ENCODE results near the gene TRUB2.
A peak's percentile ranks its signal among the peaks of the same experiment; 100 is the strongest.
"Not testable (repeated sequence)": the region's sequence is repeated elsewhere in the genome, so short reads cannot be mapped to it uniquely, and the experiment has no call there.

Gene TRUB2

GRCh38 chr9:128297221-128297773 is 24.9 kb downstream of the TRUB2 start:
- DNase-seq, result no peak

GRCh38 chr9:128296340-128297220 is 25.7 kb downstream of the TRUB2 start:
- no peak for DNase-seq

- no peak for DNase-seq
These were observed 28.1 kb downstream of the TRUB2 start for GRCh38 chr9:128294142-128294541.

- no peak for DNase-seq
These were observed 29.2 kb downstream of the TRUB2 start for GRCh38 chr9:128293091-128293490.

- no peak for DNase-seq
These were observed 30.2 kb downstream of the TRUB2 start for GRCh38 chr9:128292009-128292408.

- DNase-seq, result no peak
These were observed 33.8 kb downstream of the TRUB2 start for GRCh38 chr9:128288273-128289004.

- no peak for DNase-seq
These were observed 35.8 kb downstream of the TRUB2 start for GRCh38 chr9:128286440-128286839.

GRCh38 chr9:128285033-128285784 is 37.0 kb downstream of the TRUB2 start:
- DNase-seq, result peak; percentile 31 to 75

GRCh38 chr9:128282500-128282899 is 39.7 kb downstream of the TRUB2 start:
- no peak for DNase-seq

GRCh38 chr9:128280084-128280622 is 42.1 kb downstream of the TRUB2 start:
- no peak for DNase-seq

- DNase-seq, result not testable (repeated sequence)
These were observed 42.9 kb downstream of the TRUB2 start for GRCh38 chr9:128279088-128280073.

- peak in 1 of 2 experiments; percentile 27 for DNase-seq
These were observed 45.5 kb downstream of the TRUB2 start for GRCh38 chr9:128276574-128277270.

- DNase-seq, result peak; percentile 89 to 98
These were observed 46.2 kb downstream of the TRUB2 start, which contains the start of gene SWI5 for GRCh38 chr9:128276008-128276573. Gene SWI5 (plus strand): TSS chr9:128276276.

GRCh38 chr9:128275198-128276007 is 46.8 kb downstream of the TRUB2 start, which contains the start of gene GOLGA2:
Gene GOLGA2 (minus strand): TSS chr9:128276007. CDS start chr9:128275976, 31 bp downstream.
- no peak for DNase-seq

GRCh38 chr9:128274245-128274644 is 48.0 kb downstream of the TRUB2 start:
- DNase-seq, result no peak

GRCh38 chr9:128271512-128271911 is 50.7 kb downstream of the TRUB2 start:
- no peak for DNase-seq

GRCh38 chr9:128271112-128271511 is 51.1 kb downstream of the TRUB2 start:
- no peak for DNase-seq

GRCh38 chr9:128266868-128267590 is 55.2 kb downstream of the TRUB2 start:
- DNase-seq, result no peak
